MM.1S (cell line): ENCODE data around the gene KRR1.

ENCODE experiments used
- EZH2 ChIP-seq: fragments of 300-600 bp; sonication (generic); optimal IDR thresholded peaks from 2 replicates; pipeline ENCODE3; 2017; ENCODE audit warnings: low read depth, mild to moderate bottlenecking, antibody characterized with exemption, low read length, mixed read lengths
- TF ChIP-seq, protein P1 (sequence below): fragments of 300-600 bp; sonication (generic); IDR thresholded peaks from 2 replicates; pipeline ENCODE4 v1.5.1; 2016; ENCODE audit warnings: antibody characterized with exemption, low read length, mixed read lengths

DNA sequence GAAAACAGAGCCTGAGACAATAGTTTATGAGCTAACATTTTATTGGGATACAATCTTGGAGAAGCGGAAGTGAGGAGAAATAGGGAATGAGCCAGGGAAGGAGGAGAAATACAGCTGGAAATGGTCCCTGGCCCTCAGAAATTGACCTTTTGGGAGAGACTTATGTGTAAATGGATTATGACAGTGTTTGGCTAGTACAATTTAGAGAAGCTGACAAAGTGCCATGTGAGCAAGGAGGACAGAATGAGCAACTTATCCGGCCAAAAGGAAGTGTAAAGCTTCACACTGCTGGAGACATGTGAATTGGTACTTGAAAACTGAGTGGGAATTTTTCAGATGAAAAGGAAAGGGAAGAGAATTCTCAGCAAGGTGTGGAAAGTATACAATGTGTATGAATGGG, 28.0 kb downstream of the KRR1 start:
- TF ChIP-seq, protein P1, sequence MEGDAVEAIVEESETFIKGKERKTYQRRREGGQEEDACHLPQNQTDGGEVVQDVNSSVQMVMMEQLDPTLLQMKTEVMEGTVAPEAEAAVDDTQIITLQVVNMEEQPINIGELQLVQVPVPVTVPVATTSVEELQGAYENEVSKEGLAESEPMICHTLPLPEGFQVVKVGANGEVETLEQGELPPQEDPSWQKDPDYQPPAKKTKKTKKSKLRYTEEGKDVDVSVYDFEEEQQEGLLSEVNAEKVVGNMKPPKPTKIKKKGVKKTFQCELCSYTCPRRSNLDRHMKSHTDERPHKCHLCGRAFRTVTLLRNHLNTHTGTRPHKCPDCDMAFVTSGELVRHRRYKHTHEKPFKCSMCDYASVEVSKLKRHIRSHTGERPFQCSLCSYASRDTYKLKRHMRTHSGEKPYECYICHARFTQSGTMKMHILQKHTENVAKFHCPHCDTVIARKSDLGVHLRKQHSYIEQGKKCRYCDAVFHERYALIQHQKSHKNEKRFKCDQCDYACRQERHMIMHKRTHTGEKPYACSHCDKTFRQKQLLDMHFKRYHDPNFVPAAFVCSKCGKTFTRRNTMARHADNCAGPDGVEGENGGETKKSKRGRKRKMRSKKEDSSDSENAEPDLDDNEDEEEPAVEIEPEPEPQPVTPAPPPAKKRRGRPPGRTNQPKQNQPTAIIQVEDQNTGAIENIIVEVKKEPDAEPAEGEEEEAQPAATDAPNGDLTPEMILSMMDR, result no peak
- TF ChIP-seq EZH2, result no peak
